Measurements from ENCODE around the gene ZNF511.

Gene ZNF511

GRCh38 chr10:133347710-133348517 lies 39.2 kb downstream of the ZNF511 start:
- intact Hi-C loops (cut with DNase I), result no loop called here
- peak in 1 of 10 donors; percentile 37 for DNase-seq

DNA sequence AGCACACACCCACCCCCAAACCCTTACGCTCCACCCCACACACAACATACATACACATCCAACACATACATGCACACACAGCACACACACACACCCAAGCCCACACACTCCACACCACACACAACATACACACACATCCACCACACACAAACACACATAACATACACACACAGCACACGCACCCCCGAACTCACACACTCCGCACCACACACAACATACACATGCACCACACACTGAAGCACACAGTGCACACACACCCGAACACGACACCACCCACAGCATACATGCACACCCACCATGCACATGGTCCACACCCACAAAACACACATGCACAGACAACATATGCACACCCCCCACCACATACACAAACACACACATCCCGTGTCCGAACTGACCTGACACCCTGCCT lies 40.5 kb downstream of the ZNF511 start:
- intact Hi-C loops (cut with DNase I), result no loop called here

DNA sequence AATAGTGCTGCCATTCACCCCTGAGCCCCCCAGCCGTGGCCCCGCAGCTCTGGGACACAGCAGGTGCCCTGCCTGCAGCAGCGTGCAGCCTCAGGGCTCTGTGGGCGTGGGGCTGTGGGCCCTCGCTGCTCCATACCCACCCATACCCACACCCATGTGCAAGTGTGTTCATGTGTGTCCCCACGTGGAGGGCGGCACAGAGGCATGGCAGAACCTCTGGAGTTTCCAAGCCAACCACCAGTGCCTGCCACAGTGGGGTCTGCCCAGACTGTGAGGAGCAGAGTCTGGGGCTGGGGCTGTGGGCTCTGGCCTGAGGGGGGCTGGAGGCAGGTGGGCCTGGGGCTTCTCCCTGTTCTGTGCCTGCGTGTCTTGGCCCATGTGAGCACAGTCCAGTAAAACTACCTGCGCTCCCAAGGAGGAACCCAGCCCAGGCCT lies 40.9 kb downstream of the ZNF511 start:
- intact Hi-C loops (cut with DNase I), result no loop called here
- DNase-seq, result peak in 1 of 10 donors; percentile 59

More for the DNA sequence above, 40.5 kb downstream of the ZNF511 start:
- DNase-seq, result no peak

GRCh38 chr10:133350283-133350949 lies 41.7 kb downstream of the ZNF511 start:
- DNase-seq, result no peak
- intact Hi-C loops (cut with DNase I), result no loop called here

DNA sequence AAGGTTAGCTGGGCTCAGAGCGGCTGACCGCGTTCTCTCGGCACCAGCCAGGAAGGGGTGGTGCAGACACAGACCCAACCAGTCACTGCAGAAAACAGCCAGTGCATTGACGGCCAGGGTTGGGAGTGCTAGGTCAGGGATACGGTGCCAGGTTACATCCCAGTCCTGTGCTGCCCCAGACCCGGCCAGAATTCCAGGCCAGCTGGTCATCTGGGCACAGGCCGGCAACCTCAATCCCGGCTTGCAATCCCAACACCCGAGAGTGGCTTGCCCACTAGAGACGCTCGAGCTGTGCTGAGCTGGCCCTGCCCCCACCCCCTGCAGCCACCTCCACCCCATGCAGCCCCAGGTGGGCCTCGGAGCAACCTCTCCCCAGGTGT lies 42.2 kb downstream of the ZNF511 start:
- no peak for DNase-seq
- intact Hi-C loops (cut with DNase I), result no loop called here

GRCh38 chr10:133351408-133352318 lies 42.9 kb downstream of the ZNF511 start:
- intact Hi-C loops (cut with DNase I), result no loop called here
- no peak for DNase-seq

DNA sequence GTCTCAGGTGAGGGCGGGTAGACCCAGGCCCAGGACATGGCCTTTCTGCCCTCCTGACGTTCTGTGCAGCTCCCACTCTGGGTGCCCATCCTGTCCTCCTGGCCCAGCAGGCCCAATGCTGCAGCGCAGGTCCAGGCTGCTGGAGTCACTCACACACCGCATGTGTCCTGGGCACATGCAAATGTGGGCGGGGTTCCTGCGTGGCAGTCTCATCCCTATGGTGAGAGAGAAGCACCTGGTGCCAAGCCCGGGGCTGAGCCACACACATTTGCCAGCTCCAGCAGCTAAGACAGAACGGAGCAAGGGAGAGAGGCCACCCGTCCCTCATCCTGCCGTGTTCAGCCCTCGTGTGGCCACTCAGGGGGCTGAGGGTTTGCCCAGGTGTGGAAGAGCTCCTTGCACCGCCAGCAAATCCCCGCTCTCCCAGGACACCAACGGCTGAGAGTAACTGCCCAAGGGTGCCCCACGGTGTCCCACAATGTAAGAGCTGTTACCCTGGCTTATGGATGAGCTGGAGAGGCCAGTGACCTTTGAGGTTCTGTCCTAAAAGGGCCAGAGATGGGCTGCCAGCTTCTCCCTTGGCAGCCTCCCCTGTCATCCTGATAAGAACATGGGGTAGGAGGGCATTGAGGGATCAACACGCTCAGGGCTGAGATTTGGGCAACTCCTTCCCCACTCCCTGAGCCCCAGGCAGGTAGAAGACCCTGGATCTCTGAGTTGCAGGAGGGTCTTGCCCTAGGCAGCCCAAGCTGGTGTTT lies 44.7 kb downstream of the ZNF511 start:
- intact Hi-C loops (cut with DNase I), result no loop called here
- no peak for DNase-seq

GRCh38 chr10:133353988-133354605 lies 45.4 kb downstream of the ZNF511 start:
- peak in 1 of 10 donors; percentile 55 for DNase-seq
- intact Hi-C loops (cut with DNase I), result no loop called here

- intact Hi-C loops (cut with DNase I), result no loop called here
- peak in 1 of 10 donors; percentile 61 for DNase-seq
Observed at GRCh38 chr10:133354672-133355240, 46.0 kb downstream of the ZNF511 start.

GRCh38 chr10:133355266-133355665 lies 46.6 kb downstream of the ZNF511 start:
- DNase-seq, result no peak
- intact Hi-C loops (cut with DNase I), result no loop called here

DNA sequence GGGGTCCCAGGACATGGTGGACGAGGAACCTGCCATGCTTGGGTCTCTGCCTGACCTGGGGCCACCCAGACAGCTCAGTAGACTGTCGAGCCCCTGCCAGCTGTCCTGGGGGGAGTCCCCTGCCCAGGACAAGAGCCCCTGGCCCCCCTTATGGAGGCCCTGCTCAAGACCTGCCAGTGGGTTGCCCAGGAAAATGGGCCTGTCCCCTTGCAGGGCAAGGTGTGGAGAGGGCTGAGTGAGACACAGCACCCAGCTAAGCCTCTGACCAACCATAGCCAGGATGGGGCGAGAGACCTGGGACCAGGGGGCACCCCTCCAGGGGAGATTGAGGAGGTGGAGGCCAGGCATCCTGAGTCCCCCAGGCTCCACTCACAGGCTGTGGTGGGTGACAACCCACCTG lies 47.3 kb downstream of the ZNF511 start:
- DNase-seq, result no peak
- intact Hi-C loops (cut with DNase I), result no loop called here

DNA sequence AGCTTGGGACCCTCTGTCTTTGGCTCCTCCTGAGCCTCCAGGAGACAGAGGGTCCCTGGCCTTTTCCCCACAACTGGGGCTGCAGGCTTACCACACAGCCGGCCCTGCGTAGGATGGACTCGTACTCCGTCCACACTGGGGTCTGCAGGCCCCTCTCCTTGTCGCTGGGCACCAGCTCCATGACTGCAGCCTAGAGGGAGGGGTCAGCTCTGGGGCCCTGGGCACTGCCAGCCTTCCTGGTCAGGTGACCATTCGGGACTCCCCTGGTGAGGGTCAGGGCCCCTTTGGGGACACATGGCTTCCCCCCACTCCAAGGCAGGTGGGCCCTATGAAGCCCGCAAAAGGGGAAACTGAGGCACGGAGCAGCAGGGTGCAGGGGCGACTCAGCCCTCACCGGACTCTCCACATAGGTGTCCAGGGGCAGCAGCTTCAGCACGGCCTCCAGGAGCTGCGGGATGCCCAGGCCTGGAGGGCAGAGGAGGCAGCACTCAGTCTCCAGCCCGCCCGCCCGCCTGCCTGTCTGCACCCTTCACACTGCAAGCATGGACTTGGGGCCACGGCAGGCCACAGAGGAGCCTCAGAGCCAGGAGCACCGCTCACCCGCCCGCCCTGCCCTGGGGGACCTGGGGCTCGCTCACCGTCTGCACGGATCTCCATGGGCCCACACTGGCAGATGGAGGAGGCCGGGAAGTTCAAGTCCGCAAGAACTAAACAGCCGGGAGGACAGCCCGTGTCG lies 48.0 kb downstream of the ZNF511 start:
- DNase-seq, result no peak
- intact Hi-C loops (cut with DNase I), result no loop called here

DNA sequence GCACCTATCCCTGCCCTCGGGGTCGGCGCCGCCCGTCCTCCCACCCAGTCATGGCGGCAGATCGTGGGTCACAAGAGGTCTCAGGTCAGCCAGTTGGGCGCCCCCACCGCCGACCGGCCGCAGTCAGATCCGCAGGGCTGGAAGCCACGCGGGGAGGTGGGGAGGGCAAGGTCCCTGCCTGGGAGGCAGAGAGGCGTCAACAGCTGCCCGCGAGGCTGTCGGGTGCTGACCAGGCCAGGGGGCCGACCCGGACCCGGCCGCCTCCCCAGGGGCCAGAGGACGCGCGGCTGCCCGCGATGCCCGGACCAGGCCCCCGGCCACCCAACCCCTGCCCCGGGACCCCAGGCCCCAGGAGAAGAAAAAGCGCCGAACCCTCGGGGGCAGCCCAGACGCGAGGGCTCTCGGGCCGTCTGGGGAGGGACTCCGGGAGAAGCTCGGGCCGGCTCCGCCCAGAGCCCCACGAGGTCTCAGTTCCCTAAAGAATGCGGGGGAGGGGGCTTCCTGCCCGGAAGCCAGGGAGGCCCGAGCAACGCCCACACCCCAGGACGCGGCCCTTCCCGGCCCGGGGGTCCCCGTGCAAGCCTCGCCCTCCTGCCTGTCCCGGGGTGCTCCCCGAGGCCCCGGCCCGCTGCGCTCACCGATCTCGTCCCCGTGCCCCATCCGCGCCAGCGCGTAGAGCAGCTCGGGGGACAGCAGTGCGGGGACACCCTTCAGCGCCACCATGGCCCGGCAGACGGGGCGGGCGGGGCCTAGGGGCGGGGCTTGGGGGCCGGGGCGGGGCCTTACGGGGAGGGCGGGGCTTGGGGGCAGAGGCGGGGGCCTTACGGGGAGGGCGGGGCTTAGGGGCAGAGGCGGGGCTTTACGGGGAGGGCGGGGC lies 48.8 kb downstream of the ZNF511 start, which contains the start of gene FUOM:
FUOM (minus strand) TSS at position 735 of the 877 bp plus-strand sequence; CDS start at position 723, 12 bp downstream.
- DNase-seq, result peak in 2 of 10 donors; percentile 28 to 91
- intact Hi-C loops (cut with DNase I), result no loop called here

GRCh38 chr10:133358162-133358924 lies 49.6 kb downstream of the ZNF511 start:
- no peak for DNase-seq
- intact Hi-C loops (cut with DNase I), result no loop called here

DNA sequence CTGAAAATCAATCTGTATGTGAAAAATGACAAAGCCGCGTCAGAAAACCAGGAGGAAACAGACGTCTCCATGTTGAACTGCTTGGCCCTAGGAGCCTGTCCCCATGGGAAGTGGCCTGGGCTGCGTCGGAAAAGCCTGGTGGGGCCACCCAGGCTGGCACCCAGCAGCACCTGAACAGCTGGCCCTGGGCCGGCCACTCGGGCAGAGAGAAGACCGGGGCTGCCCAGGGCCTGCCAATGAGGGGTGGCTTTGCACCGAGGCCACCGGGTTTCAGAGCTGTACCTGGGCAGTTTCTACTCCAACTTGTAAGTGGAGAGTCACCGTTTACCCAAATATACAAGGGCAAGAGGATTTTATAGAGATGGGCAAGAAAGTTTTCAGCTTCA lies 50.2 kb downstream of the ZNF511 start:
- intact Hi-C loops (cut with DNase I), result no loop called here

DNA sequence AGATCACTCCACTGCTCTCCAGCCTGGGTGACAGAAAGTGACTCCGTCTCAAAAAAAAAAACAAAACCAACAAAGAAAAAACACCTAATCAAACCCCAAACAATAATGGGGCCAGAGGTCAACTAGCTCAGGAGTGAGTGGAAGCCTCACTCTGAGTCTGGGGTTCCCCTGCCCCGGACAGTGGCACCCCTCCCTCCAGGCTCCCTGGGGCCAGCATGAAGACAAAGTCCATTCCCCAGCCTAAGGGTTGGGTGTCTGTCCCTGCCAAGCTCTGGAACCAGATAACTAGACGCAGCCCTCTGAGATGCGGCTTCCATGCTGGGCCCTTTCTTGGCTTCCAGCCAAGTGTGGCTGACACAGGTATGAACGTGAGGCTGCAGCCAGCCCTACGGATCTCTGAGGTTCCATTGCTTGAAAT lies 50.8 kb downstream of the ZNF511 start:
- intact Hi-C loops (cut with DNase I), result no loop called here
- DNase-seq, result no peak

More for the DNA sequence above, 50.2 kb downstream of the ZNF511 start:
- no peak for DNase-seq

Data from posterior cingulate gyrus (tissue), 11 donors.